ENCODE data around the gene LCN9.

LCN9 gene

DNA sequence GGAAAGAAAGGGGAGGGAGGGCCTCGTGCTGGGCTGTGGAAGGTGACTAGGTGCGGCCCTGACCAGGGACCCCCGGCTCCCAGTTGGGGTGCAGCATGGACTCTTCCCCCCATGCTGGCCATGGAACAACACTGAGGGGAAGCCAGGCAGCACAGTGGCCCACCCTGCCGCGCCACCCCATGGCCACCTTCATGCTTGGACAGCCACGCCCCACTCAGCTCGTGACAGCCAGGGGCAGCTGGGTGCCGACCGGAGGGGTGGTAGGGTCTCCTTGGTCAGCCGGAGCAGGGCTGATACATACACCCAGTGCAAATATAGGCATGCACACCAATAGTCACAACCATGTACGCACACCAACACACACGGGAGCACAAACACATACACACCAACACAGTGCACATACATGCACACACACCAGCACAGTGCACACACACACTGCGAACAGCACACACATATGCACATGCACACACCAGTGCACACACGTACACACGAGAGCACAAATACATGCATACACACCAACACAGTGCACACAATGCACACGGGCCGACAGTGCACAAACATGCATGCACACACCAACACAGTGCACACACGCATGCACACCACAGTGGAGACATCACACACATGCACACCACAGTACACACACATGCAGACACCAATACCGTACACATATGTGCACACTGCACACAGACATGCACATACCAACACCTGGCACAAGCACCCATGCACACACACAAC, 27.9 kb downstream of the LCN9 start:
- H3K79me2 ChIP-seq (ENCODE audit: low read length): no peaks in the 10 kb centered on the region
- no peaks in the 10 kb centered on the region for H3K4me1 ChIP-seq (ENCODE audit: low read length)
- TF ChIP-seq, protein P1, sequence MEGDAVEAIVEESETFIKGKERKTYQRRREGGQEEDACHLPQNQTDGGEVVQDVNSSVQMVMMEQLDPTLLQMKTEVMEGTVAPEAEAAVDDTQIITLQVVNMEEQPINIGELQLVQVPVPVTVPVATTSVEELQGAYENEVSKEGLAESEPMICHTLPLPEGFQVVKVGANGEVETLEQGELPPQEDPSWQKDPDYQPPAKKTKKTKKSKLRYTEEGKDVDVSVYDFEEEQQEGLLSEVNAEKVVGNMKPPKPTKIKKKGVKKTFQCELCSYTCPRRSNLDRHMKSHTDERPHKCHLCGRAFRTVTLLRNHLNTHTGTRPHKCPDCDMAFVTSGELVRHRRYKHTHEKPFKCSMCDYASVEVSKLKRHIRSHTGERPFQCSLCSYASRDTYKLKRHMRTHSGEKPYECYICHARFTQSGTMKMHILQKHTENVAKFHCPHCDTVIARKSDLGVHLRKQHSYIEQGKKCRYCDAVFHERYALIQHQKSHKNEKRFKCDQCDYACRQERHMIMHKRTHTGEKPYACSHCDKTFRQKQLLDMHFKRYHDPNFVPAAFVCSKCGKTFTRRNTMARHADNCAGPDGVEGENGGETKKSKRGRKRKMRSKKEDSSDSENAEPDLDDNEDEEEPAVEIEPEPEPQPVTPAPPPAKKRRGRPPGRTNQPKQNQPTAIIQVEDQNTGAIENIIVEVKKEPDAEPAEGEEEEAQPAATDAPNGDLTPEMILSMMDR (IDR thresholded peaks at IDR 0.05; ENCODE audit: low read depth, low read length): no peak
- H3K27ac ChIP-seq (ENCODE audit: low read length): no peak overlapping the region
- no peak overlapping the region for H3K9ac ChIP-seq (ENCODE audit: low read length)
- H3K27me3 ChIP-seq (ENCODE audit: low read depth, low read length): no peaks in the 10 kb centered on the region
- H4K20me1 ChIP-seq (ENCODE audit: insufficient read depth, low read length): no peaks in the 10 kb centered on the region
- H2AFZ ChIP-seq (ENCODE audit: low read depth, low read length): no peak overlapping the region
- H3K9me3 ChIP-seq (ENCODE audit: insufficient read depth, low read length): no peaks in the 10 kb centered on the region
- no peaks in the 10 kb centered on the region for H3K36me3 ChIP-seq (replicated peaks; ENCODE audit: low read depth, low read length)
- no peak overlapping the region for H3K4me3 ChIP-seq (ENCODE audit: low read length)
- no peak overlapping the region for H3K4me2 ChIP-seq (ENCODE audit: low read length)

DNA sequence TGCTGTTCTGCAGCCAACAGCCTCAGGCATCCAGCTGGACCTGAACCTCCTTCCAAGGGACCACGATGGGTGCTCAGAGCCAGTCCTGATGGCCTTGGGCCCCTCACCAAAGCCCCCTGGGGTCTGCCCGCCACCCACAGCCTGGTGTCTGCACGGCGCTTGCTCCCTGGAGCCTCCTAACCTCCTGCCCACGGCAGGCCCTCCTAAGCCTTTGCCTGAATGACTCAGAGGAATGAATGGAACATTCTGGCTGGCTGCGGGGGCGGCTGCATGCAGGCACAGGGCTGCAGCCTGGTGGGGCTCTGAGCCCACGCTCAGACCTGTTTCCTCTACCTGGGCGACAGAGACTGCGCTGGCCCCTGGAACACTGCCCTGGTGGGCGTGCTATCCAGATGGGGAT, 29.3 kb downstream of the LCN9 start:
- Histone ChIP-seq H3K4me3 (ENCODE audit: low read length) (no peak overlapping the region), H3K27me3 (ENCODE audit: low read depth, low read length) (no peaks in the 10 kb centered on the region), H3K4me2 (ENCODE audit: low read length) (no peak overlapping the region), H3K9ac (ENCODE audit: low read length) (no peak overlapping the region), H4K20me1 (ENCODE audit: insufficient read depth, low read length) (no peaks in the 10 kb centered on the region), H3K79me2 (ENCODE audit: low read length) (no peaks in the 10 kb centered on the region), H3K4me1 (ENCODE audit: low read length) (no peaks in the 10 kb centered on the region), H3K27ac (ENCODE audit: low read length) (no peak overlapping the region), H3K9me3 (ENCODE audit: insufficient read depth, low read length) (no peaks in the 10 kb centered on the region), H3K36me3 (replicated peaks; ENCODE audit: low read depth, low read length) (no peaks in the 10 kb centered on the region), H2AFZ (ENCODE audit: low read depth, low read length) (no peak overlapping the region)
- no peak for TF ChIP-seq EZH2phosphoT487 (IDR thresholded peaks at IDR 0.05; ENCODE audit: low read depth)
- TF ChIP-seq, protein P1 (IDR thresholded peaks at IDR 0.05; ENCODE audit: low read depth, low read length): no peak

DNA sequence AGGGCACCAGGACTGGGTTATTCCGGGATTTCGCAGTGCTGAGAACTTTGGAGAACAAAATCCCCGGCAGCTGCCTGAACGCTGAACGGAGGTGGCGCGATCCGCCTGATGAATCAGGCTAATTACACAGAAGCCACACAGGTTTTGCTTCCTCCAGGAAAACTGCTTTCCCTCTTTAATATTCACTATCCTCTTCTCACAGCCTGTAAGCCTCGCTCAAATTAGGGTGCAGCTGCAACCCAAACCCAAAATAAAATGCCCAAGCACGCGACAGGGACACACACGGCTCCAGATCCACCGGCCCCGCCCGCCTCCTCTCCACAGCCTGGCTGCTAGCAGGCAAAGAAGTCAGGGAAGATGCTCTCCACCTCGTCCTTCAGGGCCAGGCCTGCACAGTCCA, 30.2 kb downstream of the LCN9 start:
- H3K27ac ChIP-seq (ENCODE audit: low read length): no peak overlapping the region
- no peak overlapping the region for H2AFZ ChIP-seq (ENCODE audit: low read depth, low read length)
- TF ChIP-seq EZH2phosphoT487 (IDR thresholded peaks at IDR 0.05; ENCODE audit: low read depth): no peak
- TF ChIP-seq, protein P1 (IDR thresholded peaks at IDR 0.05; ENCODE audit: low read depth, low read length): no peak
- no peaks in the 10 kb centered on the region for H4K20me1 ChIP-seq (ENCODE audit: insufficient read depth, low read length)
- H3K4me3 ChIP-seq (ENCODE audit: low read length): no peak overlapping the region
- H3K9ac ChIP-seq (ENCODE audit: low read length): no peak overlapping the region
- H3K4me2 ChIP-seq (ENCODE audit: low read length): no peak overlapping the region
- H3K79me2 ChIP-seq (ENCODE audit: low read length): no peaks in the 10 kb centered on the region
- no peaks in the 10 kb centered on the region for H3K27me3 ChIP-seq (ENCODE audit: low read depth, low read length)
- no peaks in the 10 kb centered on the region for H3K4me1 ChIP-seq (ENCODE audit: low read length)
- H3K36me3 ChIP-seq (replicated peaks; ENCODE audit: low read depth, low read length): no peaks in the 10 kb centered on the region
- no peaks in the 10 kb centered on the region for H3K9me3 ChIP-seq (ENCODE audit: insufficient read depth, low read length)

GRCh38 chr9:135693771-135694170, 30.7 kb downstream of the LCN9 start:
- no peak overlapping the region for H3K9ac ChIP-seq (ENCODE audit: low read length)
- no peak overlapping the region for H3K4me3 ChIP-seq (ENCODE audit: low read length)
- TF ChIP-seq, protein P1 (IDR thresholded peaks at IDR 0.05; ENCODE audit: low read depth, low read length): no peak
- no peak for TF ChIP-seq EZH2phosphoT487 (IDR thresholded peaks at IDR 0.05; ENCODE audit: low read depth)

More at GRCh38 chr9:135693771-135694170, 30.7 kb downstream of the LCN9 start:
- no peaks in the 10 kb centered on the region for H3K79me2 ChIP-seq (ENCODE audit: low read length)
- H2AFZ ChIP-seq (ENCODE audit: low read depth, low read length): no peak overlapping the region
- no peak overlapping the region for H3K4me2 ChIP-seq (ENCODE audit: low read length)
- H3K36me3 ChIP-seq (replicated peaks; ENCODE audit: low read depth, low read length): no peaks in the 10 kb centered on the region
- no peaks in the 10 kb centered on the region for H3K4me1 ChIP-seq (ENCODE audit: low read length)
- no peaks in the 10 kb centered on the region for H3K9me3 ChIP-seq (ENCODE audit: insufficient read depth, low read length)
- no peaks in the 10 kb centered on the region for H4K20me1 ChIP-seq (ENCODE audit: insufficient read depth, low read length)
- no peak overlapping the region for H3K27ac ChIP-seq (ENCODE audit: low read length)
- H3K27me3 ChIP-seq (ENCODE audit: low read depth, low read length): no peaks in the 10 kb centered on the region

Data from OCI-LY3 (cell line).